Endodermal cell (in vitro differentiated cells): Measurements from ENCODE around the gene ATP2A3. TPM values are rescaled to one million over a fixed set of nuclear protein-coding genes. Genes with fewer than 3 reads are reported as not detected.

Experiments used
- DNase-seq: peaks from one replicate; pipeline ENCODE4 v3.0.0-alpha.2; 2017
- H3K27ac ChIP-seq: 2 replicates; pipeline ENCODE4 v1.5.1; 2013; ENCODE audit warnings: mild to moderate bottlenecking, low read depth, low read length, moderate library complexity
- H3K27me3 ChIP-seq: 2 replicates; pipeline ENCODE4 v1.6.1; 2013; ENCODE audit warnings: mild to moderate bottlenecking, low read length, moderate library complexity; ENCODE audit not compliant: insufficient read depth, control insufficient read depth, poor library complexity, severe bottlenecking
- H3K36me3 ChIP-seq: 2 replicates; pipeline ENCODE4 v1.7.0; 2013; ENCODE audit warnings: mild to moderate bottlenecking, low read length, moderate library complexity; ENCODE audit not compliant: control insufficient read depth, insufficient read depth
- H3K4me1 ChIP-seq: one replicate; pipeline ENCODE4 v1.7.0; 2013; ENCODE audit warnings: low read length; ENCODE audit not compliant: control insufficient read depth, insufficient read depth
- H3K4me3 ChIP-seq: 2 replicates; pipeline ENCODE4 v1.5.1; 2013; ENCODE audit warnings: mild to moderate bottlenecking, low read length, moderate library complexity
- H3K9ac ChIP-seq: 2 replicates; pipeline ENCODE4 v1.6.1; 2013; ENCODE audit warnings: mild to moderate bottlenecking, low read length, moderate library complexity; ENCODE audit not compliant: poor library complexity, severe bottlenecking; ENCODE audit errors: extremely low read depth
- H3K9me3 ChIP-seq: 2 replicates; pipeline ENCODE4 v1.6.1; 2013; ENCODE audit warnings: mild to moderate bottlenecking, low read length, moderate library complexity; ENCODE audit not compliant: control insufficient read depth
- H3K27ac Mint-ChIP-seq: 2 replicates; pipeline ENCODE4 v1.8.0; 2020; ENCODE audit warnings: mixed read lengths
- H3K27me3 Mint-ChIP-seq: 2 replicates; pipeline ENCODE4 v1.8.0; 2021; ENCODE audit warnings: mild to moderate bottlenecking, mixed read lengths; ENCODE audit not compliant: insufficient read depth
- H3K36me3 Mint-ChIP-seq: 2 replicates; pipeline ENCODE4 v1.8.0; 2020; ENCODE audit warnings: low read depth, mixed read lengths
- H3K4me1 Mint-ChIP-seq: 2 replicates; pipeline ENCODE4 v1.8.0; 2020; ENCODE audit warnings: mixed read lengths
- H3K4me3 Mint-ChIP-seq: 2 replicates; pipeline ENCODE4 v1.8.0; 2020; ENCODE audit warnings: mild to moderate bottlenecking, moderate library complexity, mixed read lengths
- H3K9me3 Mint-ChIP-seq: 2 replicates; pipeline ENCODE4 v1.8.0; 2020; ENCODE audit warnings: mild to moderate bottlenecking, mixed read lengths
- CTCF ChIP-seq: fragments of 200-600 bp; sonication (generic); conservative IDR thresholded peaks from 2 replicates; pipeline ENCODE4 v1.5.0; 2021; ENCODE audit warnings: antibody characterized with exemption, mild to moderate bottlenecking
- WGBS, 2 experiments: methylation state at CpG; one replicate each; pipeline versions ENCODE4 v1.1.5 to v1.1.7; 2013; ENCODE audit warnings: missing lambda C conversion rate in 2 of 2, mixed read lengths in 1 of 2; ENCODE audit not compliant: insufficient coverage in 1 of 2, insufficient read length in 1 of 2; 5-methylcytosine and 5-hydroxymethylcytosine counted together
- total RNA-seq, 2 donors: library from RNA; stranded (reverse); fragmentation: NEBNext Ultra II Directional in 1 of 2; extraction: Animal tissue kit (Norgen Biotek cat#: 25700) in 1 of 2; gene quantifications; 2 replicates in 1 of 2; 3 replicates in 1 of 2; pipeline ENCODE4 v1.2.1, GENCODE V29; 2021

ATP2A3 gene
- total RNA-seq, 2 donors from 2014 or later, result 1.4 to 3.7 TPM

- TF ChIP-seq CTCF, result peak; percentile 49
- H3K4me3 Mint-ChIP-seq, result no peak overlapping the region
- H3K27ac Mint-ChIP-seq, result peak overlapping the region; percentile 76
Observed at GRCh38 chr17:4006745-4007211, 42.5 kb upstream of the ATP2A3 start.

DNA sequence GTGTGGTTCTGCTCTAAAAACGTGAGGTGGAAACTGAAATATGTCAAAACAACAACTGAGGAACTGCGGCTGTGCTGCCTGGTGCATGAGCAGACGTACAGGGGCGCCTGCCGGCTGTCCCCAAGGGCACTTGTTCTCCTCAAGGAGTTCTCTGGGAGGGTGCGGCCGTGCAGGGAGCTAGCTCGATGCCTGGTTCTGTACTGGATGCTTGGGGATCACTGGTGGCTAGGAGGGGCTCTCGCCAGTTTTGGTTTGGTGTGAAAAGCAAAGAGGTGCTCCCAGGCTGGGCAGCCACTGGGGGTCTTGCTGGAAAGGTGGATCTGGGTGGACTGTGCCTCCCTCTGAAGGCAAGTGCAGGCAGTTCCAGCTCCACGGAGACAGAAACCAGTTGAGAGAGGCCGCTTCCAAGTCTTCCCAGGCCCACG is 41.9 kb upstream of the ATP2A3 start:
- H3K9ac ChIP-seq, result no peak overlapping the region
- no peaks in the 10 kb centered on the region for H3K27me3 ChIP-seq
- no peak overlapping the region for H3K4me3 ChIP-seq
- peaks cover 2% of the 10 kb centered on the region for H3K9me3 Mint-ChIP-seq
- H3K27me3 Mint-ChIP-seq, result peaks cover 1% of the 10 kb centered on the region
- no peak for TF ChIP-seq CTCF
- 93 to 96% methylated on average over 10 to 12 of the region's 12 CpGs for WGBS, 2 experiments
- H3K36me3 ChIP-seq, result peaks cover 39% of the 10 kb centered on the region
- H3K9me3 ChIP-seq, result no peaks in the 10 kb centered on the region
- H3K4me3 Mint-ChIP-seq, result no peak overlapping the region
- DNase-seq, result no peak
- H3K4me1 ChIP-seq, result no peaks in the 10 kb centered on the region
- H3K27ac ChIP-seq, result no peak overlapping the region
- H3K27ac Mint-ChIP-seq, result no peak overlapping the region
- H3K4me1 Mint-ChIP-seq, result peaks cover 15% of the 10 kb centered on the region
- H3K36me3 Mint-ChIP-seq, result peaks cover 43% of the 10 kb centered on the region

More at GRCh38 chr17:4006745-4007211, 42.5 kb upstream of the ATP2A3 start:
- H3K27me3 ChIP-seq, result no peaks in the 10 kb centered on the region
- peaks cover 15% of the 10 kb centered on the region for H3K4me1 Mint-ChIP-seq
- WGBS, 2 experiments, result 70 to 87% methylated on average over 7 to 8 of the region's 8 CpGs
- no peaks in the 10 kb centered on the region for H3K4me1 ChIP-seq
- H3K27me3 Mint-ChIP-seq, result peaks cover 1% of the 10 kb centered on the region
- peaks cover 46% of the 10 kb centered on the region for H3K36me3 Mint-ChIP-seq
- H3K9ac ChIP-seq, result no peak overlapping the region
- peaks cover 2% of the 10 kb centered on the region for H3K9me3 Mint-ChIP-seq
- H3K36me3 ChIP-seq, result peaks cover 41% of the 10 kb centered on the region
- DNase-seq, result peak; percentile 84
- no peak overlapping the region for H3K27ac ChIP-seq
- H3K9me3 ChIP-seq, result no peaks in the 10 kb centered on the region
- H3K4me3 ChIP-seq, result no peak overlapping the region

DNA sequence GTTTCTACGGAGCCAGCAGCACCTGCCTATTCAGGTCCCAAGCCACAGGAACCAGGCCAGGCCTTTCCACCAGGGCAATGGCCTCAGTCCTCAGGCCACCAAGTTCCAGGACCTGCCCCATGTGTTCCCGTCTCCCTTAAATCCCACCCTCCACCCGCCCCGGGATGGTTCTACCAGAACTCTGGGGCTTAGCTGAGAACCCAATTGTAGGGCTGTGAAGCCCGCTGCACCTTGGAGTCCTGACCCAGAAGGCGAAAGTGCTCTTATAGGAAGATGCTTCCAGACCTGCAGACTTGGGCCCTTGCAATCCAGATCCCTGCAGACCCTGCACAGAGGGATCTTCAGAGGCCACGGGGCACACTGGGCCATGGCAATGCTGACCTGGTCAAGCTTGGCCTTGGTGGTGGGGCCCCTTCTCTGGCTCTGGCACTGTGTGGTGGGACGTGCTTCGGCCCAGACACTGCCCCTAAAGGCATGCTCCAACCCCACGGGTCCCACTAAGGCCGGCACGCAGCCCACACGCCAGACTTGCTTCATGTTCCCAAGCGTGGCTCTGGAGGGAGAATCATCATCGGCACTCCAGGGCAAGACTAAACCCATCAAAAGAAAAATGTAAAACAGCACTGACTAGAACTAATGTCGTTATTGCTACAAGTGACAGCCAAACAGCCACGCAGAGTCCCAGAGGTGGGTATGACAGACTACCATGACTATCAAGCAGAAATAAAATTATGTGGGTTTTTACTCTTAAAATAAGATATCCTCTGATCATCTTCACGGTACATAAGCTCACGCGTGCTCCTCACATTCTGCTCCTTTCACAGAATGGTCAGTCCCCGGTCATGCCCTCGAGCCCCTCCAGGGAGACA is 41.3 kb upstream of the ATP2A3 start:
- no peak overlapping the region for H3K27ac Mint-ChIP-seq
- H3K9me3 ChIP-seq, result no peaks in the 10 kb centered on the region
- H3K9ac ChIP-seq, result no peak overlapping the region
- H3K4me3 ChIP-seq, result no peak overlapping the region
- peaks cover 2% of the 10 kb centered on the region for H3K9me3 Mint-ChIP-seq
- no peaks in the 10 kb centered on the region for H3K27me3 ChIP-seq
- peaks cover 42% of the 10 kb centered on the region for H3K36me3 Mint-ChIP-seq
- peaks cover 15% of the 10 kb centered on the region for H3K4me1 Mint-ChIP-seq
- H3K36me3 ChIP-seq, result peaks cover 39% of the 10 kb centered on the region
- peaks cover 1% of the 10 kb centered on the region for H3K27me3 Mint-ChIP-seq
- no peak overlapping the region for H3K4me3 Mint-ChIP-seq
- 94 to 98% methylated on average over 21 to 22 of the region's 22 CpGs for WGBS, 2 experiments
- no peak overlapping the region for H3K27ac ChIP-seq
- H3K4me1 ChIP-seq, result no peaks in the 10 kb centered on the region
- no peak for DNase-seq
- no peak for TF ChIP-seq CTCF
